HG02852 (cell line): ENCODE data around the gene HCN4.
"Not testable (repeated sequence)": the region's sequence is repeated elsewhere in the genome, so short reads cannot be mapped to it uniquely, and the experiment has no call there.

ENCODE experiments used
- ATAC-seq: cut with Tn5 transposase; IDR thresholded peaks from one replicate; pipeline ENCODE4 v1.9.1; 2021; ENCODE audit warnings: mild to moderate bottlenecking, moderate library complexity; ENCODE audit not compliant: unreplicated experiment

HCN4 gene

GRCh38 chr15:73368301-73369136, at the start of gene HCN4:
Gene HCN4 (minus strand): TSS chr15:73368958. CDS start chr15:73368270, 688 bp downstream.
- no peak for ATAC-seq

DNA sequence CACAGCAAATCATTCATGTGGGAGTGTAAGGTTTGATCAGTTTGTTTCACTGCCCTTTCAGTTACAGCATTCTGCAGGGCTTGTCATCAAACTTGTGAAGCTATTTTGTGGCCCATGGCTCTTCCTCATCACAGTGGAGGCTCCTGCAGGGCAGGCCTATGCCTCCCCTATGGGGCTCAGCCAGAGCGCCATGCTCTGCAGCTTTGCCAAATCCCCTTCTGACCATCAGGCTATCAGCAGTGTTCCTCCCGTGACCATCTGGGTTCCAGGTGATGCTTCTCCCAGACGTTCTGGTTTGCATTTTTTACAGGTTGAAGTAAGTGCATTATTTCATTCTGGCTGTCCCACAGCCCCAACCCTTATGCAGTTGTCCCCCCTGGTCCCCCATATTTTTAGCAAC, 46.1 kb upstream of the HCN4 start:
- ATAC-seq = no peak

DNA sequence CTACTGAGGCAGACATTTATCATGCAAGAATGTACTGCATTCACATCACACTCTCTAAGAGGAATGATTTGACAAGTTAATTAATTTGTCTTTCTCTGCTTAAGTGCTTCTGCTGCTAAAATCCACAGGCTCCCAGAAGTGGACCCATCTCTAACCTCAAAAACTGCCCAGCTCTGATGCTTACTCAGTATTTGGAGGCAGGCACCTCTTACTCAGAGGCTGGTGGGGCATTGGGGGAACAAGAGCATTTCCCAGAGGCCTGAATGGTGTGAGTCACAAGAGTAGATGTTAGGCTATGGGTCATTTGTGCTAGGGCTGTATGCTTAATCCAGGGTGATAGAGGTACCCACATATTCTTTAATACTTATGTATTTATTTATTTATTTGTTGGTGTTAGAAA, 34.4 kb upstream of the HCN4 start:
- ATAC-seq = no peak

DNA sequence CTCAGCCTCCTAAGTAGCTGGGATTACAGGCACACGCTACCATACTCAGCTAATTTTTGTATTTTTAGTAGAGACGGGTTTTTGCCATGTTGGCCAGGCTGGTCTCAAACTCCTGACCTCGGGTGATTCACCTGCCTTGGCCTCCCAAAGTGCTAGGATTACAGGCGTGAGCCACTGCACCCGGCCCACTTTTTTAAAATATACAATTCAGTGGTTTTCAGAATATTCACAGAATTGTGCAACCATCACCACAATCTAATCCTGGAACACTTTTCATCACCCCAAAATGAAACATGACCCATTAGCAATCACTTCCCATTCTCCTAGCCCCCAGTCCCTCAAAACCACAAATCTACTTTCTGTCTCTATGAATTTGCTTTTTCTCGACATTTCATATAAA, 31.5 kb upstream of the HCN4 start:
- ATAC-seq = not testable (repeated sequence)

DNA sequence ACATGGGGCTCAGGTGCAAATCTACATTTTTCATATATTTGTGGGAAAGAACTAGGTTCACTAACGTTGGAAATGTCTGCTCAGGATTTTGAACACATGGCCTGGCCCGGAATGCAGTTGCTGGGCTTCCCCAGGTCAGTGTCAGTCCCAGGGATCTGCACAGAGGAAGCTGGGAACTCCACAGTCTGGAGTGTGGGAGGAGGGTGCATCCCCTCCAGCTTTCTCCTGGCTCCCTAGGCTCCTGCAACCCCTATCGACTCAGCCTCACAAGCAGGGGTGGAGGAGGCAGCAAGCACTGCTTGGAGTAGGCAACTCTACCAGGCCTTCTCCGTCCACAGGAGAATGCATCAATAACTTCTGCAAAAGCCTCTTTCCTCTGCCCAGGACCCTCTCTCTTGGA, 30.1 kb upstream of the HCN4 start:
- ATAC-seq = no peak

DNA sequence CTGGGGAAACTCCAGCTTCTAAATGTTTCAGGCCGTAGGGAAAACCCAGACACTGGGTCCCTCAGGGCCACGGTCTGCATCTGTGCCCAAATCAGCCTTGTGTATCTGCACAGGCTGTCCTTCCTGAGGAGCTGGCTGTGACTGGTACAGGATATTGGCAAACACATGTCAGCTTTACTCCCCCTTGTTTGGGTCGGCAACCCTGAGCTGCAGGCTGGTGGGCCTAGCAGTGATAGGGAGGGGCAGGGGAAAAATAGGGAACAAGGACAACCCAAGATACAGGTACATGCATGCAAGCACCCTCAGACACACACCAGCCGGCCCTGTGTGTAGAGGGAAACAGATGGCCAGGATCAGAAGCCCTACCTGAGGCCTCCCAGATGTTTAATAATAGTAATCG, 28.7 kb upstream of the HCN4 start:
- ATAC-seq = no peak

- no peak for ATAC-seq
Observed at GRCh38 chr15:73395671-73396070, 26.9 kb upstream of the HCN4 start.

- ATAC-seq = no peak
Observed at GRCh38 chr15:73394782-73395181, 26.0 kb upstream of the HCN4 start.

GRCh38 chr15:73393336-73393735, 24.6 kb upstream of the HCN4 start:
- ATAC-seq = no peak

- ATAC-seq = no peak
Observed at GRCh38 chr15:73392025-73392424, 23.3 kb upstream of the HCN4 start.

DNA sequence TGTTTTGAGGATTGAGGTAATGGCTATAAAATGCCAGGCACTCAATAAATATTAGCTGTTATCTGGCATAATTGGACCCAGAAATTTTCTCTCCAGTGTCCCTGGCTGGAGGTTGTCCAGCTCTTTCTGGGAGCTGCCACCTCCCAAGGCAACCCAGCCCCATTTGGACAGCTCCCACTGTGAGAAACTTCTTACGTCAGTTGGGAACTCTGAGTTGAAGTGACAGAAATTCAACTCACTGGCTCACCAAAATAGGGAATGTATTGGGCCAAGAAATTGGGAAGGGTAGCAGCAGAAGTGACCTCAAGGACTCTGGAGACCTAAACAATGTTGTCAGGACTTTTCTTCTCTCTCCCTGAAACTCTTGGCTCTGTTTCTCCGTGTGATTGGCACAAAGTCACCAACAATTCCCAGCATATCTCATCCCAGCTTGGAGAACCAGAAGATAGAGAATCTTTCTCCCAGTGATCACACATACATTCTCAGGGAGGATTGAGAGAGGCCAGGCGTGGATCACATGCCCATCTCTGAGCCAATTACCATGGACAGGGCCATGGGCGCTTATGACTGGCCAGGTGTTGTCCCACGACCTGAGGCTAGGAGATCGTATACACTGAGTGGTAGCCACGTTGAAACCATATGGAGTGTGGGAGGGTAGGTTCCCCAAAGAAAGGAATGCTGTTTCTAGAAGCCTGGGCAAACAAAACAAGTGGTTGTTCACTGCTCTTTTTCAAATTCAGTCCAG, 22.5 kb upstream of the HCN4 start:
- ATAC-seq = no peak

DNA sequence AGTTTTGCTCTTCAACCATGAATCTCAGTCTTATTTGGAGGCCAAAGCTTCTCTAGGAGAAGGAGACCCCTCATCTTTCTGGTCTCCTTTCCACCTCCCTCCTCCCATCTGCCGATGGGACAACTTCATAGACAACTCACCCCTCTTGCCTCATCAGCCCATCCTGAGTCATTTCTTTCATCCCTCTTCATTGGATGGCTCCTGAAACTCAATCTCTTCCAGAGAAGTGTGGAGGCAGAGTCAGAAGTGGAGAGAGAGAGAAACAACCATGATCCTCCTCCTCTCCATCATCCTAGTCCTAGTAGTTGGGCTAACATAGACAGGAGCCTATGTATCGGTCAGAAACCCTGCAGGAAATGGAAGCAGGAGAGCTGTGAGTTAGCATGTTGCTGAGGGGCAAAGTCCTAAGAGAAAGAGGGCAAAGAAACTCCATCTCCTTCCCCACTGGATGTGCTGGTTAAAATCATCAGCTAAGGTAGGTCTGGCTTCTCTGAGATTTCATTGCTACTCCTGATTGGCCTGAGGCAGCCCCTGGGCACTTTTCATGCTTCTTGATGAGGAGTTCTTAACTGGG, 21.3 kb upstream of the HCN4 start:
- no peak for ATAC-seq

- no peak for ATAC-seq
Observed at GRCh38 chr15:73389539-73389938, 20.8 kb upstream of the HCN4 start.

DNA sequence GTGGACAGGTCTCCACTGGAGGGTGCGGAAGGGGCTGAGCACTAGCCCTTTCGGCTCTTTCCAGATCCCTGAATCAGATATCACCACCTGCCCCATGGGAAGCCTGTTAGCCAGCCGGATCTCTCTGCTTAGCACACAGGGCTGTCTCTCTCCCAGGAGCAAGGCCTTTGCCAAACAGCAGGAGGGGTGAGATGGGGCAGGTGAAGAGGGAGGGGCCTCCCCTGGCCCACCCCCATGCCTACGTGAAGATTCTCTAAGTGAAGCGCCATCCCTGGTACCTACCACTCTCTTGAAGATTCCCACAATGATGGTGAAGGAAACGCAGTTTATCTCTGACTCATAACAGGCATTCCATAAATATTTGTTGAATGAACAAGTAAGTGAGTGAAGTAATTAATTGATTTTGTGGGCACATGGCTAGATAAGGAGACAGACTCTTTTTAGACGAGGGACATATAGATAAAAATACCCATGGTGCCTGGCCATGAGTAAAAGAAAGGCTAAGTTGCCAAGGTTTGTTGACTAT, 19.6 kb upstream of the HCN4 start:
- ATAC-seq = no peak

DNA sequence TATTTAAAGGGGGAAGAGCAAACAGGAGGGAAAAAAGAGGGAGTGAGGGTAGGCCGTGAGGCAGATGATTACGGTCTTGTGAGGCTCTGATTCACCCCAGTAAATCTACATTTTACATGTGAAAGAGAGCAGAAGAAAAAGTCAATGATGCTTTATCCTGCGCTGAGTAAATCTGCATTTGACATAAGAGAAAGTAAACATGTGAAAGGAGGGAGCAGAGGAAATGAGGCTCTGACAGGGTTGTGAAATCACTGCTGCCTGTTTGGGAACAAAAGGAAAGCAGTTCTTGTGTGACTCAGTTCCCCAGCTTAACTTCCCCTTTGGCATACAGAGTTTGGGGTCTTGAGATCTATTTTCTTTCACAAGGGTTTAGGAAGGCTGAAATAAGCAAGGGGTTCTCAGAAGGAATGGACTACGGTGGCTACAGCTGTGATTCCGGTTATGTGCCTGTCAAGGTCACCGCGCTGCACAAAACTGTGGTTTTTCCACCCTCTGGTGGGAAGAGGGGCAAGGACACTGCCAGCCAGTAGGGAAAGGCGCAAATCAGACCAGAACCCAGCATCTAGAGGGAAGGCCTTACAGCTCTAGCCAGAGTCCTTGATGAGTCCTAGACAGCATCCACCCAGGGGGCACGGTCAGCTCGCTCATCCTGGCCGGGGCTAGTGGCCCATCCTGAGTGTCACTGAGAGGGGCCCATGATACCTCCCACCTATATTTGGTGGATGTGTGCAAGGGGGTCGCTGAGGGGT, 18.9 kb upstream of the HCN4 start:
- ATAC-seq = no peak

DNA sequence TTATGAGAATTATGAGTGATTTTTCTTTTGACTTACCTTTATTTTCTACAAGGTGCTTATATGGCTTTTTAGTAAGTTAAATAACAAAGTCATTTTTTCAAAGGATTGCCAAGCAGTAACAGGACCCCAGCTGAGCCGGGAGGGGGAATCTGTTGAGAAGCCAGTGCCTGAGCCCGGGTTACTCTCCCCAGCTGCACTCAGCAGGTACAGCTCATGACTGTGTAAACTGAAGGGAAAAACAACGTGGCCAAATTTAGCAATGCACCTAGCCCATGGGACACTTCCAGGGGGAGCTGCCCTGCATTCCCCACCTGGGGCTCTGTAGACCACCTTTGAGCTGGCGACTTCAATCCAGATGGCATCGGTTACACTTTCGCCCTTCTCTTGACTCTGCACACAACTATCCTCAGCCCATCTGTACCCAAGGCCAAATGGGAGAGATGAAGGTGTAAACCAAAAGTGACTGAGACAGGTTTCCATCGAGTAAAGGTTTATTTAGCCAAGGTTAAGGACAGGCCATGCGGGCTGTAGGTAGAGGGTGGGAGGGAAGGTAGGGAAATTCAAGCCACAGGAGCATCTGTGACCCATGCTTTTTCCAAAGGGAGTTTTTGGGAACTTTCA, 18.2 kb upstream of the HCN4 start:
- ATAC-seq = no peak

GRCh38 chr15:73386238-73386637, 17.5 kb upstream of the HCN4 start:
- no peak for ATAC-seq

DNA sequence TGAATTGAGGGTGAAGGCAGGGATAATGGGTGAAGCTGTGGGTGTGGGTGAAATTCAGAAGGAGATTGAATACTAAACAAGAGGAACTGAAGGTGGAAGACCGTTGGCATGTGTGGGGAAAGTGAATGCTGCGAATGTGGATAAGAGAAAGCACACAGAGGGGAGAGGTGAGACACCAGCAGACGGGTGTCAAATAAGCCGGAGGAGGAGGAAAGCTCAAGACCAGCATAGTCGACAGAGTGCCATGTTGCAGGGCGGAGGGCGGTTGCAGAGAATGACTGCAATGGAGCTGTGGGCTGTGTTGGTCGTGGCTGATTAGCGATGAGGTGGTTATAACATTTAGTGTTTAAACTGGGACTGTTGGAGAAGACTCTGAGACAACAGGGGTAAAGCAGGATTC, 16.4 kb upstream of the HCN4 start:
- ATAC-seq = no peak

- ATAC-seq = no peak
Observed at GRCh38 chr15:73383310-73384189, 14.8 kb upstream of the HCN4 start.

- no peak for ATAC-seq
Observed at GRCh38 chr15:73382115-73382514, 13.4 kb upstream of the HCN4 start.
